ENCODE measurements around the gene FOS. TPM values are rescaled to one million over a fixed set of nuclear protein-coding genes. Genes with fewer than 3 reads are reported as not detected.

The FOS gene
- polyA plus RNA-seq, 1 donor from 2014 or later: 296 TPM

- no peak overlapping the region for H3K9ac ChIP-seq (ENCODE audit: low read length)
- no peak overlapping the region for H3K4me3 ChIP-seq (ENCODE audit: low read length)
- H3K27ac ChIP-seq (ENCODE audit: low read length): no peak overlapping the region
- H2AFZ ChIP-seq (ENCODE audit: low read depth, low read length): no peak overlapping the region
- no peaks in the 10 kb centered on the region for H4K20me1 ChIP-seq (ENCODE audit: insufficient read depth)
- H3K36me3 ChIP-seq (ENCODE audit: insufficient read depth, low read length): no peaks in the 10 kb centered on the region
- H3K79me2 ChIP-seq (replicated peaks; ENCODE audit: insufficient read depth, low read length): no peaks in the 10 kb centered on the region
- TF ChIP-seq MXI1 (conservative IDR thresholded peaks at IDR 0.05; ENCODE audit: poor library complexity, severe bottlenecking): no peak
- no peak for TF ChIP-seq SMC3 (conservative IDR thresholded peaks at IDR 0.05; ENCODE audit: poor library complexity)
- no peak for TF ChIP-seq TAF1 (IDR thresholded peaks at IDR 0.05; ENCODE audit: low read depth)
- no peak for TF ChIP-seq REST (IDR thresholded peaks at IDR 0.05; ENCODE audit: borderline replicate concordance)
- no peak for TF ChIP-seq CTCF (IDR thresholded peaks at IDR 0.05; ENCODE audit: poor library complexity, severe bottlenecking)
- TF ChIP-seq EZH2 (IDR thresholded peaks at IDR 0.05; ENCODE audit: borderline replicate concordance, insufficient read depth, low read length, poor library complexity, severe bottlenecking): no peak
- no peak for TF ChIP-seq POLR2AphosphoS5 (IDR thresholded peaks at IDR 0.05)
- TF ChIP-seq RAD21 (conservative IDR thresholded peaks at IDR 0.05): no peak
- TF ChIP-seq EP300 (conservative IDR thresholded peaks at IDR 0.05; ENCODE audit: poor library complexity, severe bottlenecking): no peak
- H3K9me3 ChIP-seq (ENCODE audit: low read length): no peaks in the 10 kb centered on the region
- H3K27me3 ChIP-seq (ENCODE audit: insufficient read depth, low read depth, low read length): no peaks in the 10 kb centered on the region
- H3K4me2 ChIP-seq (ENCODE audit: low read length): no peak overlapping the region
- no peaks in the 10 kb centered on the region for H3K9me2 ChIP-seq (ENCODE audit: insufficient read depth, low read length)
- H3F3A ChIP-seq (ENCODE audit: insufficient read depth, low read length, poor library complexity, severe bottlenecking): no peaks in the 10 kb centered on the region
Measured at GRCh38 chr14:75246546-75247285, 31.9 kb upstream of the FOS start.

- Histone ChIP-seq H3K4me2 (ENCODE audit: low read length) (no peak overlapping the region), H3K9me3 (ENCODE audit: low read length) (no peaks in the 10 kb centered on the region), H2AFZ (ENCODE audit: low read depth, low read length) (no peak overlapping the region), H3K36me3 (ENCODE audit: insufficient read depth, low read length) (no peaks in the 10 kb centered on the region), H3F3A (ENCODE audit: insufficient read depth, low read length, poor library complexity, severe bottlenecking) (no peaks in the 10 kb centered on the region), H4K20me1 (ENCODE audit: insufficient read depth) (no peaks in the 10 kb centered on the region), H3K4me3 (ENCODE audit: low read length) (no peak overlapping the region), H3K27ac (ENCODE audit: low read length) (no peak overlapping the region), H3K79me2 (replicated peaks; ENCODE audit: insufficient read depth, low read length) (no peaks in the 10 kb centered on the region), H3K9ac (ENCODE audit: low read length) (no peak overlapping the region), H3K27me3 (ENCODE audit: insufficient read depth, low read depth, low read length) (no peaks in the 10 kb centered on the region), H3K9me2 (ENCODE audit: insufficient read depth, low read length) (no peaks in the 10 kb centered on the region)
- TF ChIP-seq POLR2AphosphoS5 (IDR thresholded peaks at IDR 0.05): no peak
- no peak for TF ChIP-seq SMC3 (conservative IDR thresholded peaks at IDR 0.05; ENCODE audit: poor library complexity)
- TF ChIP-seq CTCF (IDR thresholded peaks at IDR 0.05; ENCODE audit: poor library complexity, severe bottlenecking): no peak
- no peak for TF ChIP-seq TAF1 (IDR thresholded peaks at IDR 0.05; ENCODE audit: low read depth)
- TF ChIP-seq EZH2 (IDR thresholded peaks at IDR 0.05; ENCODE audit: borderline replicate concordance, insufficient read depth, low read length, poor library complexity, severe bottlenecking): no peak
- TF ChIP-seq EP300 (conservative IDR thresholded peaks at IDR 0.05; ENCODE audit: poor library complexity, severe bottlenecking): no peak
Measured at GRCh38 chr14:75247286-75247922, 31.2 kb upstream of the FOS start.
